ENCODE data around the gene BPHL.

- no peak for TF ChIP-seq CTCF (conservative IDR thresholded peaks at IDR 0.05; ENCODE audit: low read length)
- TF ChIP-seq EZH2phosphoT487 (IDR thresholded peaks at IDR 0.05; ENCODE audit: borderline replicate concordance, low read depth, low read length), result no peak
These were observed 17.3 kb downstream of the BPHL start for GRCh38 chr6:3135668-3136291.
